Natural killer cell (primary cell): ENCODE measurements around the gene ATP5MG. TPM values are rescaled to one million over a fixed set of nuclear protein-coding genes. Genes with fewer than 3 reads are reported as not detected.

ENCODE experiments used
- ATAC-seq, 3 donors: fragments of 150-1000 bp in 2 of 3; fragments of 200-7000 bp in 1 of 3; cut with Tn5 transposase; 1 replicate in 1 of 3; 2 replicates in 2 of 3; pipeline ENCODE4 v1.10.0; 2021; ENCODE audit warnings: mild to moderate bottlenecking in 2 of 3, moderate library complexity in 2 of 3
- DNase-seq, 2 donors: peaks; one replicate each; pipeline versions ENCODE4 v3.0.0 to v3.0.0-alpha.2; 2013 to 2021; ENCODE audit warnings: mixed read lengths in 1 of 2
- H3K27ac ChIP-seq: one replicate; pipeline ENCODE4 v1.5.1; 2013; ENCODE audit warnings: mild to moderate bottlenecking, low read length
- H3K27me3 ChIP-seq: one replicate; pipeline ENCODE4 v1.6.1; 2013; ENCODE audit warnings: low read length; ENCODE audit not compliant: control insufficient read depth, insufficient read depth
- H3K36me3 ChIP-seq: one replicate; pipeline ENCODE4 v1.6.1; 2013; ENCODE audit warnings: low read length; ENCODE audit not compliant: control insufficient read depth, insufficient read depth
- H3K4me1 ChIP-seq: one replicate; pipeline ENCODE4 v1.6.1; 2013; ENCODE audit warnings: low read length; ENCODE audit not compliant: control insufficient read depth, insufficient read depth
- H3K4me3 ChIP-seq: one replicate; pipeline ENCODE4 v1.5.1; 2013; ENCODE audit warnings: low read length
- H3K9me3 ChIP-seq: one replicate; pipeline ENCODE4 v1.6.1; 2013; ENCODE audit warnings: low read length; ENCODE audit not compliant: control insufficient read depth, insufficient read depth
- H3K27ac Mint-ChIP-seq, 2 donors: one replicate each; pipeline ENCODE4 v1.8.0; 2022; ENCODE audit warnings: mild to moderate bottlenecking in 2 of 2, mixed read lengths in 2 of 2, moderate library complexity in 1 of 2
- H3K27me3 Mint-ChIP-seq, 2 donors: one replicate each; pipeline ENCODE4 v1.8.0; 2022; ENCODE audit warnings: low read depth in 2 of 2, mixed read lengths in 2 of 2
- H3K36me3 Mint-ChIP-seq: one replicate; pipeline ENCODE4 v1.8.0; 2022; ENCODE audit warnings: mixed read lengths
- H3K4me1 Mint-ChIP-seq, 2 donors: one replicate each; pipeline ENCODE4 v1.8.0; 2022; ENCODE audit warnings: mixed read lengths in 2 of 2
- H3K4me3 Mint-ChIP-seq: one replicate; pipeline ENCODE4 v1.8.0; 2022; ENCODE audit warnings: mild to moderate bottlenecking, moderate library complexity, mixed read lengths
- H3K9me3 Mint-ChIP-seq, 2 donors: one replicate each; pipeline ENCODE4 v1.8.0; 2022; ENCODE audit warnings: mixed read lengths in 2 of 2
- WGBS: methylation state at CpG from one replicate; pipeline ENCODE4 v1.1.7; 2013; ENCODE audit warnings: missing lambda C conversion rate; ENCODE audit not compliant: insufficient coverage; 5-methylcytosine and 5-hydroxymethylcytosine counted together
- intact Hi-C: fragments of 100-400 bp; cut with micrococcal nuclease; formaldehyde crosslinking; loops from one replicate; pipeline ENCODE4 v1.14.2; 2022
- total RNA-seq, 4 donors: library from RNA; stranded (reverse); fragments of 120-200 nt in 1 of 4; gene quantifications; one replicate each; pipeline versions ENCODE4 v1.2.3 to v1.2.4, GENCODE V29; 2013 to 2022
- TF ChIP-seq, protein P1 (sequence below): fragments of 200-600 bp; IDR thresholded peaks from one replicate; pipeline ENCODE4 v1.8.0; 2022; ENCODE audit warnings: antibody characterized with exemption

ATP5MG gene
- total RNA-seq, 3 donors from 2014 or later (not counting 1 experiment from before 2014, with no cell fraction given): 90.3 to 135 (median 107) TPM

DNA sequence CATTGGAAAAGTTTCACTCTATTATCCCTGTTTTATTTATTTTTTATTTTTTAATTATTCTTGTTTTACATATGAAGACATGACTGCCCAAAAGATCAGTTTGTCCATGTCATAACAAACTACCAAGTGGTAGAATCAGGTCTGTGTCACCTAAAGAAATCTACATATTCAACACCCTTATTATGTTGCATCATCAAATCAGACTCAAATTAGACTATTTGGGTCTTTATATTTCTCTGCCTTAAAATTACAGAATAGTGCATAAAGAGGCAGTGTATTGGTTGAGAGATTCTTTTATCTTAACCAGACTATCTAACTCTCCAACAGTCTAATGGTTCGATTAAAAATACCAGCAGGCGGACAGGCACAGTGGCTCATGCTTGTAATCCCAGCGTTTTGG lies 18.5 kb upstream of the ATP5MG start:
- WGBS: 96% methylated on average over 3 of the region's 3 CpGs
- Mint-ChIP-seq H3K27me3 (no peaks in the 10 kb centered on the region), H3K4me3 (no peak overlapping the region), H3K9me3 (no peaks in the 10 kb centered on the region), H3K36me3 (peaks cover 64% of the 10 kb centered on the region), H3K4me1 (no peaks in the 10 kb centered on the region), H3K27ac (no peak overlapping the region)
- H3K4me3 ChIP-seq: no peak overlapping the region
- no peaks in the 10 kb centered on the region for H3K9me3 ChIP-seq
- TF ChIP-seq, protein P1, sequence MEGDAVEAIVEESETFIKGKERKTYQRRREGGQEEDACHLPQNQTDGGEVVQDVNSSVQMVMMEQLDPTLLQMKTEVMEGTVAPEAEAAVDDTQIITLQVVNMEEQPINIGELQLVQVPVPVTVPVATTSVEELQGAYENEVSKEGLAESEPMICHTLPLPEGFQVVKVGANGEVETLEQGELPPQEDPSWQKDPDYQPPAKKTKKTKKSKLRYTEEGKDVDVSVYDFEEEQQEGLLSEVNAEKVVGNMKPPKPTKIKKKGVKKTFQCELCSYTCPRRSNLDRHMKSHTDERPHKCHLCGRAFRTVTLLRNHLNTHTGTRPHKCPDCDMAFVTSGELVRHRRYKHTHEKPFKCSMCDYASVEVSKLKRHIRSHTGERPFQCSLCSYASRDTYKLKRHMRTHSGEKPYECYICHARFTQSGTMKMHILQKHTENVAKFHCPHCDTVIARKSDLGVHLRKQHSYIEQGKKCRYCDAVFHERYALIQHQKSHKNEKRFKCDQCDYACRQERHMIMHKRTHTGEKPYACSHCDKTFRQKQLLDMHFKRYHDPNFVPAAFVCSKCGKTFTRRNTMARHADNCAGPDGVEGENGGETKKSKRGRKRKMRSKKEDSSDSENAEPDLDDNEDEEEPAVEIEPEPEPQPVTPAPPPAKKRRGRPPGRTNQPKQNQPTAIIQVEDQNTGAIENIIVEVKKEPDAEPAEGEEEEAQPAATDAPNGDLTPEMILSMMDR: no peak
- intact Hi-C loops: no loop called here
- peaks cover 99% of the 10 kb centered on the region for H3K36me3 ChIP-seq
- no peak for ATAC-seq
- no peaks in the 10 kb centered on the region for H3K27me3 ChIP-seq
- no peak for DNase-seq
- H3K27ac ChIP-seq: no peak overlapping the region
- no peaks in the 10 kb centered on the region for H3K4me1 ChIP-seq

DNA sequence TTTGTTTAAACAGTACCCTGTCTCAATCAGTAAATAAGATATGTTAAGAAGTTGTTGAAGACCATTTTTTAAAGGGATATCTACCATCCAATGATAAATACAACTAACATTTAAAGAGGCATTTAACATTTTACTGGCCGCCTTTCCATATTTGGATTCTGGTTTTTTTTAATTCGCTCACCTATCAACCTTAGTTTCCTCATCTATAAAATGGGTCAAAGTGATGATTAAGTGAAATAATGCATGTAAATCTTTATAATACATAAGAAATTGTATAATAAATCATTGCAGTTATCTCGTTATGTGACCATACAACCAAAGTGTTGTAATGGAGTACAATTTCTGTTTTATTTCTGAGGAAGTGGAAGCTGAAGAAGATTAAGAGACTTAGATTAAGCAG lies 17.7 kb upstream of the ATP5MG start:
- H3K4me1 ChIP-seq: no peaks in the 10 kb centered on the region
- no peak overlapping the region for H3K4me3 ChIP-seq
- Mint-ChIP-seq H3K4me1 (no peaks in the 10 kb centered on the region), H3K27ac (no peak overlapping the region), H3K36me3 (peaks cover 64% of the 10 kb centered on the region), H3K4me3 (no peak overlapping the region), H3K9me3 (no peaks in the 10 kb centered on the region), H3K27me3 (no peaks in the 10 kb centered on the region)
- DNase-seq (no peak), ATAC-seq (no peak)
- TF ChIP-seq, protein P1: no peak
- WGBS: no CpG with 5 or more reads among the region's 3 CpGs
- H3K27ac ChIP-seq: no peak overlapping the region
- no peaks in the 10 kb centered on the region for H3K27me3 ChIP-seq
- peaks cover 96% of the 10 kb centered on the region for H3K36me3 ChIP-seq
- H3K9me3 ChIP-seq: no peaks in the 10 kb centered on the region
- intact Hi-C loops: no loop called here

DNA sequence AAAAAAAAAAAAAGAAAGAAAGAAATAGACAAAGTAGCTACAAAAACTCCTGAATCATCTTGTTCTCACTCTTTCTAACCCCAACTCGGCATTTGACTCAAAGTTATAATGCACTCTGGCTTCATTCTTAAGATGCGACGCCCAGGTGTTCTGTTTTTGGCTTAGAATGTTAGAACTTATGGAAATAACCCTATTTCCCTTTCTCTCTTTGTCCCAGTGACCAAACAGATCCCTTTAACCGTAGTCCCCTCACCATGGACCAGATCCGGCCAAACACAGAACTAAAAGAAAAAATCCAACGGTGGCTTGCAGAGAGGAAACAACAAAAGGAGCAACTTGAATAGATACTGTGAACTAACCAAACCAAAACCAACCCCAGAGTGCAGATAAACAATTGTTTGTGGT lies 5.3 kb upstream of the ATP5MG start:
- peaks cover 5% of the 10 kb centered on the region for H3K4me1 ChIP-seq
- Mint-ChIP-seq H3K9me3 (no peaks in the 10 kb centered on the region), H3K27me3 (no peaks in the 10 kb centered on the region), H3K4me3 (no peak overlapping the region), H3K36me3 (peaks cover 14% of the 10 kb centered on the region), H3K4me1 (peaks cover 9 to 12% of the 10 kb centered on the region in 2 donors), H3K27ac (peak overlapping the region; percentile 50 to 55)
- TF ChIP-seq, protein P1: no peak
- no peak overlapping the region for H3K27ac ChIP-seq
- no peak overlapping the region for H3K4me3 ChIP-seq
- 87% methylated on average over 3 of the region's 6 CpGs for WGBS
- intact Hi-C loops: no loop called here
- H3K27me3 ChIP-seq: no peaks in the 10 kb centered on the region
- no peaks in the 10 kb centered on the region for H3K9me3 ChIP-seq
- peaks cover 55% of the 10 kb centered on the region for H3K36me3 ChIP-seq
- DNase-seq (peak in 1 of 2 donors; percentile 48), ATAC-seq (no peak)

DNA sequence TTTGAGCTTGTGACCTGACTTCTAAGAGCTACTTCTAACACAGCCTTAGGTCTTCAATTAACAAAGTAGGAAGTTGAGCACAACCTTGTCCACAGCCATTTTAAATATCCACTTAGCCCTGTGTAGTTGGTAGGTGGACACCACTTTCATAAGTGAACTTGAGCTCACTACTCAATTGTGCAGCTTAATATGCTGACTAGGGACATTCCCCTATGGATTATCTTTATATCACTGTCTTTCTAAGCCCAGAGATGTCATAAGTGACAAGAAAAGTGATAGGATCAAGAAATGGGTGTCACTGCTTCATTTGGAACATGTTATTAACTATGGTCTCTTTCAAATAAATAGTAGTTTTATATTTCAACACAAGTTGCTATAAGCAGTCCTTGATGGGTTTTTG lies 4.0 kb upstream of the ATP5MG start:
- Mint-ChIP-seq H3K4me3 (no peak overlapping the region), H3K9me3 (no peaks in the 10 kb centered on the region), H3K36me3 (peaks cover 14% of the 10 kb centered on the region), H3K27ac (no peak overlapping the region), H3K4me1 (peaks cover 23 to 26% of the 10 kb centered on the region in 2 donors), H3K27me3 (no peaks in the 10 kb centered on the region)
- no peak overlapping the region for H3K4me3 ChIP-seq
- TF ChIP-seq, protein P1: no peak
- no peaks in the 10 kb centered on the region for H3K27me3 ChIP-seq
- DNase-seq (peak in 1 of 2 donors; percentile 9), ATAC-seq (no peak)
- H3K4me1 ChIP-seq: peaks cover 5% of the 10 kb centered on the region
- no peaks in the 10 kb centered on the region for H3K9me3 ChIP-seq
- peaks cover 46% of the 10 kb centered on the region for H3K36me3 ChIP-seq
- H3K27ac ChIP-seq: no peak overlapping the region
- intact Hi-C loops: no loop called here
